MM.1S (cell line): ENCODE results near the gene FANCL.

Source experiments
- DNase-seq: peaks from one replicate; pipeline ENCODE4 v3.0.0-alpha.2; 2015
- H2AFZ ChIP-seq: fragments of 300-600 bp; sonication (generic); 2 replicates; pipeline ENCODE4 v1.6.0; 2016; ENCODE audit warnings: antibody characterized with exemption, low read length
- H3F3A ChIP-seq: fragments of 300-600 bp; sonication (generic); 2 replicates; pipeline ENCODE4 v1.6.1; 2016; ENCODE audit warnings: mild to moderate bottlenecking, antibody characterized with exemption, low read length, moderate library complexity, mixed read lengths; ENCODE audit not compliant: insufficient read depth
- H3K27ac ChIP-seq: fragments of 300-600 bp; sonication (generic); 2 replicates; pipeline ENCODE4 v1.5.1; 2016; ENCODE audit warnings: mild to moderate bottlenecking, low read length
- H3K27me3 ChIP-seq: fragments of 300-600 bp; sonication (generic); replicated peaks from 2 replicates; pipeline ENCODE4 v1.6.0; 2016; ENCODE audit warnings: low read length; ENCODE audit not compliant: insufficient read depth
- H3K36me3 ChIP-seq: fragments of 300-600 bp; sonication (generic); replicated peaks from 2 replicates; pipeline ENCODE4 v1.6.1; 2016; ENCODE audit warnings: mild to moderate bottlenecking, low read length, mixed read lengths; ENCODE audit not compliant: insufficient read depth
- H3K4me1 ChIP-seq: fragments of 300-600 bp; sonication (generic); 2 replicates; pipeline ENCODE4 v1.6.1; 2016; ENCODE audit warnings: low read length, mixed read lengths
- H3K4me2 ChIP-seq: fragments of 300-600 bp; sonication (generic); 2 replicates; pipeline ENCODE4 v1.6.0; 2016; ENCODE audit warnings: low read depth, low read length
- H3K4me3 ChIP-seq: fragments of 300-600 bp; sonication (generic); 2 replicates; pipeline ENCODE4 v1.5.1; 2016; ENCODE audit warnings: low read length, mixed read lengths
- H3K79me2 ChIP-seq: fragments of 300-600 bp; sonication (generic); 2 replicates; pipeline ENCODE4 v1.6.1; 2016; ENCODE audit warnings: mixed run types, low read length, mixed read lengths
- H3K9ac ChIP-seq: fragments of 300-600 bp; sonication (generic); 2 replicates; pipeline ENCODE4 v1.6.1; 2016; ENCODE audit warnings: low read length, mixed read lengths
- H3K9me2 ChIP-seq: fragments of 300-600 bp; sonication (generic); replicated peaks from 2 replicates; pipeline ENCODE4 v1.6.1; 2016; ENCODE audit warnings: mild to moderate bottlenecking, low read length, mixed read lengths; ENCODE audit not compliant: insufficient read depth
- H3K9me3 ChIP-seq: fragments of 300-600 bp; sonication (generic); replicated peaks from 2 replicates; pipeline ENCODE4 v1.6.1; 2016; ENCODE audit warnings: mild to moderate bottlenecking, low read length, mixed read lengths; ENCODE audit not compliant: insufficient read depth
- H4K20me1 ChIP-seq: fragments of 300-600 bp; sonication (generic); 2 replicates; pipeline ENCODE4 v1.6.1; 2016; ENCODE audit warnings: mild to moderate bottlenecking, low read length, moderate library complexity, mixed read lengths; ENCODE audit not compliant: insufficient read depth
- EZH2 ChIP-seq: fragments of 300-600 bp; sonication (generic); optimal IDR thresholded peaks from 2 replicates; pipeline ENCODE3; 2017; ENCODE audit warnings: low read depth, mild to moderate bottlenecking, antibody characterized with exemption, low read length, mixed read lengths
- EZH2phosphoT487 ChIP-seq: fragments of 300-600 bp; sonication (generic); IDR thresholded peaks from 2 replicates; pipeline ENCODE4 v1.6.1; 2018; ENCODE audit warnings: antibody characterized with exemption, low read length
- TF ChIP-seq, protein P1 (sequence below): fragments of 300-600 bp; sonication (generic); IDR thresholded peaks from 2 replicates; pipeline ENCODE4 v1.5.1; 2016; ENCODE audit warnings: antibody characterized with exemption, low read length, mixed read lengths

Gene FANCL

GRCh38 chr2:58204195-58204959 lies 36.7 kb downstream of the FANCL start:
- H3K9me3 ChIP-seq = no peaks in the 10 kb centered on the region
- no peak for TF ChIP-seq EZH2
- TF ChIP-seq EZH2phosphoT487 = no peak
- TF ChIP-seq, protein P1, sequence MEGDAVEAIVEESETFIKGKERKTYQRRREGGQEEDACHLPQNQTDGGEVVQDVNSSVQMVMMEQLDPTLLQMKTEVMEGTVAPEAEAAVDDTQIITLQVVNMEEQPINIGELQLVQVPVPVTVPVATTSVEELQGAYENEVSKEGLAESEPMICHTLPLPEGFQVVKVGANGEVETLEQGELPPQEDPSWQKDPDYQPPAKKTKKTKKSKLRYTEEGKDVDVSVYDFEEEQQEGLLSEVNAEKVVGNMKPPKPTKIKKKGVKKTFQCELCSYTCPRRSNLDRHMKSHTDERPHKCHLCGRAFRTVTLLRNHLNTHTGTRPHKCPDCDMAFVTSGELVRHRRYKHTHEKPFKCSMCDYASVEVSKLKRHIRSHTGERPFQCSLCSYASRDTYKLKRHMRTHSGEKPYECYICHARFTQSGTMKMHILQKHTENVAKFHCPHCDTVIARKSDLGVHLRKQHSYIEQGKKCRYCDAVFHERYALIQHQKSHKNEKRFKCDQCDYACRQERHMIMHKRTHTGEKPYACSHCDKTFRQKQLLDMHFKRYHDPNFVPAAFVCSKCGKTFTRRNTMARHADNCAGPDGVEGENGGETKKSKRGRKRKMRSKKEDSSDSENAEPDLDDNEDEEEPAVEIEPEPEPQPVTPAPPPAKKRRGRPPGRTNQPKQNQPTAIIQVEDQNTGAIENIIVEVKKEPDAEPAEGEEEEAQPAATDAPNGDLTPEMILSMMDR = no peak
- no peaks in the 10 kb centered on the region for H4K20me1 ChIP-seq
- no peaks in the 10 kb centered on the region for H3F3A ChIP-seq
- H3K4me2 ChIP-seq = no peak overlapping the region
- H3K36me3 ChIP-seq = no peaks in the 10 kb centered on the region; the same call in 1 of the 2 replicates
- no peak for DNase-seq
- H3K27me3 ChIP-seq = no peaks in the 10 kb centered on the region
- H3K27ac ChIP-seq = no peak overlapping the region
- H3K4me3 ChIP-seq = no peak overlapping the region
- no peaks in the 10 kb centered on the region for H3K79me2 ChIP-seq
- H3K9me2 ChIP-seq = no peaks in the 10 kb centered on the region
- no peak overlapping the region for H2AFZ ChIP-seq
- H3K9ac ChIP-seq = no peak overlapping the region
- H3K4me1 ChIP-seq = no peaks in the 10 kb centered on the region

DNA sequence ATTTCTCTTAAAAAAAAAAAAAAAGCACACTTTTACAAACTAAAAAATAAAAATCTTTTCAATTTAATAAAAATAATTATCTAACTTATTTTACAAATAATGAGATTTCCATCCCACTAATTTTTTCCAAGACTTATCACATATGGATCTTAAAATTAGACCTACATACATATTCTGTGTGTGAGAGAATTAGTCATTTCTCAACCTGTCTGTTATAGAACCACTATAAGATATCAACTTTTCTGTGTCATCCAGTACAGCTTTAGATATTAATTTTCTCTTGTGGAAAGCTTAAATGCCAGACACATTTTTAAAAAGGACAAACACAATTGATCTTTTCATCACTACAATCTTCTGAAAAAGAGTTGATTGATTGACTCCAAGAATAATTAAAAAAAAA lies 38.1 kb downstream of the FANCL start:
- Histone ChIP-seq H3K4me1 (no peaks in the 10 kb centered on the region), H2AFZ (no peak overlapping the region), H3K79me2 (no peaks in the 10 kb centered on the region), H3K27ac (no peak overlapping the region), H3K4me2 (no peak overlapping the region), H3K27me3 (no peaks in the 10 kb centered on the region), H3K36me3 (no peaks in the 10 kb centered on the region; the same call in 1 of the 2 replicates), H3K4me3 (no peak overlapping the region), H3K9me2 (no peaks in the 10 kb centered on the region), H3K9me3 (no peaks in the 10 kb centered on the region), H3K9ac (no peak overlapping the region), H4K20me1 (no peaks in the 10 kb centered on the region), H3F3A (no peaks in the 10 kb centered on the region)
- TF ChIP-seq EZH2phosphoT487 (no peak), EZH2 (no peak)
- TF ChIP-seq, protein P1 = no peak
- no peak for DNase-seq

DNA sequence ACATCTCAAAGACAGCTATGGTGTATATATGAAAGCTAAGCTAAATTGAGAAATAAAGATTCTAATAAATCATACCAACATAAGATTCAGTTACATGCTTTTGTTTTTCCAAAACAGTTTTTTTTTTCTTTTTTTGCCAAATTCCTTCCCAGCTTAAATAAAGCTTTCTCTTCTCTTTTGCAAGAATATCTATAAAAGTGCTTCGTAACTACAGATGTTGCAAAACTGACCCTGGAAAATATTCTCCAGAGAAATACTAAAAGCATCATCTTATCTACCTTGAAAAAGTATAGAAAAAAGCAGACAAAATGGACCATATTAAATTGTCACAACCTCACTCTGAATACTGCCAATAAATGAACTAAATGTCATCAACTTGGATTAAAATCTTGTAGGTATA lies 38.7 kb downstream of the FANCL start:
- no peak for DNase-seq
- H3F3A ChIP-seq = no peaks in the 10 kb centered on the region
- no peak overlapping the region for H3K27ac ChIP-seq
- TF ChIP-seq, protein P1 = no peak
- no peak for TF ChIP-seq EZH2
- no peak for TF ChIP-seq EZH2phosphoT487
- no peaks in the 10 kb centered on the region for H3K79me2 ChIP-seq
- no peaks in the 10 kb centered on the region; the same call in 1 of the 2 replicates for H3K36me3 ChIP-seq
- no peak overlapping the region for H3K4me2 ChIP-seq
- no peaks in the 10 kb centered on the region for H3K9me3 ChIP-seq
- H3K9me2 ChIP-seq = no peaks in the 10 kb centered on the region
- H4K20me1 ChIP-seq = no peaks in the 10 kb centered on the region
- no peaks in the 10 kb centered on the region for H3K27me3 ChIP-seq
- no peak overlapping the region for H2AFZ ChIP-seq
- no peaks in the 10 kb centered on the region for H3K4me1 ChIP-seq
- H3K4me3 ChIP-seq = no peak overlapping the region
- no peak overlapping the region for H3K9ac ChIP-seq
